ENCODE results near the gene ZNF175.
A peak's percentile ranks its signal among the peaks of the same experiment; 100 is the strongest.

ZNF175 gene

GRCh38 chr19:51600940-51601580 is 30.0 kb downstream of the ZNF175 start:
- POLR2A ChIA-PET: no interaction called here
- DNase-seq (ENCODE audit: extremely low spot score): no peak
- TF ChIP-seq FOXK2 (IDR thresholded peaks at IDR 0.05) (no peak), ARNT (IDR thresholded peaks at IDR 0.05) (no peak), BHLHE40 (IDR thresholded peaks at IDR 0.05; ENCODE audit: borderline replicate concordance) (no peak), SUZ12 (IDR thresholded peaks at IDR 0.05) (no peak)
- CTCF ChIA-PET: no interaction called here

GRCh38 chr19:51602189-51602854 is 31.2 kb downstream of the ZNF175 start:
- TF ChIP-seq ELF4 (IDR thresholded peaks at IDR 0.05) (no peak), NFRKB (IDR thresholded peaks at IDR 0.05) (no peak), BHLHE40 (IDR thresholded peaks at IDR 0.05; ENCODE audit: borderline replicate concordance) (no peak), PKNOX1 (IDR thresholded peaks at IDR 0.05) (no peak), L3MBTL2 (conservative IDR thresholded peaks at IDR 0.05) (no peak), TARDBP (IDR thresholded peaks at IDR 0.05) (no peak), CTBP1 (IDR thresholded peaks at IDR 0.05; ENCODE audit: borderline replicate concordance) (no peak), SP1 (IDR thresholded peaks at IDR 0.05) (no peak), ARNT (IDR thresholded peaks at IDR 0.05) (no peak), FOXA1 (IDR thresholded peaks at IDR 0.05) (no peak), HDGF (IDR thresholded peaks at IDR 0.05; ENCODE audit: borderline replicate concordance) (no peak), LEF1 (IDR thresholded peaks at IDR 0.05; ENCODE audit: borderline replicate concordance) (no peak), FOXK2 (IDR thresholded peaks at IDR 0.05) (no peak), SUZ12 (IDR thresholded peaks at IDR 0.05) (no peak)
- CTCF ChIA-PET: no interaction called here
- DNase-seq (ENCODE audit: extremely low spot score): no peak
- POLR2A ChIA-PET: interaction anchor here (1.8 kb wide), 1 partner anchor 8 kb away, joined by 5 read pairs; no protein-coding TSS in a partner anchor

- CTCF ChIA-PET: no interaction called here
- DNase-seq (ENCODE audit: extremely low spot score): no peak
- TF ChIP-seq FOXM1 (IDR thresholded peaks at IDR 0.05; ENCODE audit: borderline replicate concordance): no peak
- no peak for TF ChIP-seq SP1 (IDR thresholded peaks at IDR 0.05)
- no peak for TF ChIP-seq FOXA1 (IDR thresholded peaks at IDR 0.05)
- TF ChIP-seq ARNT (IDR thresholded peaks at IDR 0.05): no peak
- no peak for TF ChIP-seq BHLHE40 (IDR thresholded peaks at IDR 0.05; ENCODE audit: borderline replicate concordance)
- no peak for TF ChIP-seq FOXK2 (IDR thresholded peaks at IDR 0.05)
- no peak for TF ChIP-seq HDGF (IDR thresholded peaks at IDR 0.05; ENCODE audit: borderline replicate concordance)
- no peak for TF ChIP-seq ZNF384 (IDR thresholded peaks at IDR 0.05)
- TF ChIP-seq LEF1 (IDR thresholded peaks at IDR 0.05; ENCODE audit: borderline replicate concordance): no peak
- TF ChIP-seq TARDBP (IDR thresholded peaks at IDR 0.05): no peak
- TF ChIP-seq ELF4 (IDR thresholded peaks at IDR 0.05): no peak
- no peak for TF ChIP-seq SUZ12 (IDR thresholded peaks at IDR 0.05)
- TF ChIP-seq NFRKB (IDR thresholded peaks at IDR 0.05): no peak
- TF ChIP-seq L3MBTL2 (conservative IDR thresholded peaks at IDR 0.05): no peak
- POLR2A ChIA-PET: no interaction called here
Observed at GRCh38 chr19:51607077-51607476, 36.0 kb downstream of the ZNF175 start.

- CTCF ChIA-PET: no interaction called here
- peak; percentile 66 for DNase-seq (ENCODE audit: extremely low spot score)
- POLR2A ChIA-PET: no interaction called here
- no peak for TF ChIP-seq FOXM1 (IDR thresholded peaks at IDR 0.05; ENCODE audit: borderline replicate concordance)
- TF ChIP-seq HDGF (IDR thresholded peaks at IDR 0.05; ENCODE audit: borderline replicate concordance): no peak
- TF ChIP-seq TARDBP (IDR thresholded peaks at IDR 0.05): no peak
- no peak for TF ChIP-seq L3MBTL2 (conservative IDR thresholded peaks at IDR 0.05)
- TF ChIP-seq NFRKB (IDR thresholded peaks at IDR 0.05): no peak
- no peak for TF ChIP-seq CTBP1 (IDR thresholded peaks at IDR 0.05; ENCODE audit: borderline replicate concordance)
- TF ChIP-seq ELF4 (IDR thresholded peaks at IDR 0.05): no peak
- TF ChIP-seq FOXK2 (IDR thresholded peaks at IDR 0.05): no peak
- no peak for TF ChIP-seq PKNOX1 (IDR thresholded peaks at IDR 0.05)
- no peak for TF ChIP-seq FOXA1 (IDR thresholded peaks at IDR 0.05)
- no peak for TF ChIP-seq SUZ12 (IDR thresholded peaks at IDR 0.05)
- no peak for TF ChIP-seq LEF1 (IDR thresholded peaks at IDR 0.05; ENCODE audit: borderline replicate concordance)
- TF ChIP-seq ARNT (IDR thresholded peaks at IDR 0.05): no peak
- TF ChIP-seq SP1 (IDR thresholded peaks at IDR 0.05): no peak
- no peak for TF ChIP-seq BHLHE40 (IDR thresholded peaks at IDR 0.05; ENCODE audit: borderline replicate concordance)
- no peak for TF ChIP-seq ZNF384 (IDR thresholded peaks at IDR 0.05)
Observed at GRCh38 chr19:51607920-51608562, 37.0 kb downstream of the ZNF175 start.

GRCh38 chr19:51610576-51610975 is 39.5 kb downstream of the ZNF175 start:
- POLR2A ChIA-PET: no interaction called here
- DNase-seq (ENCODE audit: extremely low spot score): no peak
- TF ChIP-seq TARDBP (IDR thresholded peaks at IDR 0.05) (no peak), FOXA1 (IDR thresholded peaks at IDR 0.05) (no peak), SUZ12 (IDR thresholded peaks at IDR 0.05) (no peak), L3MBTL2 (conservative IDR thresholded peaks at IDR 0.05) (no peak), SP1 (IDR thresholded peaks at IDR 0.05) (no peak), PKNOX1 (IDR thresholded peaks at IDR 0.05) (no peak), HDGF (IDR thresholded peaks at IDR 0.05; ENCODE audit: borderline replicate concordance) (no peak), ZNF384 (IDR thresholded peaks at IDR 0.05) (no peak), NFRKB (IDR thresholded peaks at IDR 0.05) (no peak), CTBP1 (IDR thresholded peaks at IDR 0.05; ENCODE audit: borderline replicate concordance) (no peak), LEF1 (IDR thresholded peaks at IDR 0.05; ENCODE audit: borderline replicate concordance) (no peak), FOXK2 (IDR thresholded peaks at IDR 0.05) (no peak), FOXM1 (IDR thresholded peaks at IDR 0.05; ENCODE audit: borderline replicate concordance) (no peak), ARNT (IDR thresholded peaks at IDR 0.05) (no peak), BHLHE40 (IDR thresholded peaks at IDR 0.05; ENCODE audit: borderline replicate concordance) (no peak)
- CTCF ChIA-PET: no interaction called here
